C4-2B (cell line): ENCODE measurements around the gene SYVN1.

ENCODE experiments used
- CTCF ChIP-seq: fragments of 450-650 bp; conservative IDR thresholded peaks from 2 replicates; pipeline ENCODE4 v1.5.1; 2017; ENCODE audit warnings: mild to moderate bottlenecking
- ZFX ChIP-seq: fragments of 450-650 bp; IDR thresholded peaks from 2 replicates; pipeline ENCODE4 v1.6.1; 2017

GRCh38 chr11:65116370-65117205 lies 17.7 kb downstream of the SYVN1 start:
- TF ChIP-seq CTCF, result no peak
- TF ChIP-seq ZFX, result no peak
